Ammon's horn (tissue), 1 donor: ENCODE data around the gene POU2F2.
A peak's percentile ranks its signal among the peaks of the same experiment; 100 is the strongest.

Source experiments
- DNase-seq: peaks from one replicate; pipeline ENCODE4 v3.0.0-alpha.2; 2016; ENCODE audit warnings: low spot score

Gene POU2F2

GRCh38 chr19:42154471-42155323, 22.5 kb upstream of the POU2F2 start:
- DNase-seq: no peak

GRCh38 chr19:42153672-42154433, 21.6 kb upstream of the POU2F2 start:
- DNase-seq: no peak

- no peak for DNase-seq
Measured at GRCh38 chr19:42152910-42153671, 20.8 kb upstream of the POU2F2 start.

- no peak for DNase-seq
Measured at GRCh38 chr19:42151782-42152684, 19.8 kb upstream of the POU2F2 start.

- no peak for DNase-seq
Measured at GRCh38 chr19:42150911-42151361, 18.7 kb upstream of the POU2F2 start.

GRCh38 chr19:42150364-42150763, 18.1 kb upstream of the POU2F2 start:
- no peak for DNase-seq

DNA sequence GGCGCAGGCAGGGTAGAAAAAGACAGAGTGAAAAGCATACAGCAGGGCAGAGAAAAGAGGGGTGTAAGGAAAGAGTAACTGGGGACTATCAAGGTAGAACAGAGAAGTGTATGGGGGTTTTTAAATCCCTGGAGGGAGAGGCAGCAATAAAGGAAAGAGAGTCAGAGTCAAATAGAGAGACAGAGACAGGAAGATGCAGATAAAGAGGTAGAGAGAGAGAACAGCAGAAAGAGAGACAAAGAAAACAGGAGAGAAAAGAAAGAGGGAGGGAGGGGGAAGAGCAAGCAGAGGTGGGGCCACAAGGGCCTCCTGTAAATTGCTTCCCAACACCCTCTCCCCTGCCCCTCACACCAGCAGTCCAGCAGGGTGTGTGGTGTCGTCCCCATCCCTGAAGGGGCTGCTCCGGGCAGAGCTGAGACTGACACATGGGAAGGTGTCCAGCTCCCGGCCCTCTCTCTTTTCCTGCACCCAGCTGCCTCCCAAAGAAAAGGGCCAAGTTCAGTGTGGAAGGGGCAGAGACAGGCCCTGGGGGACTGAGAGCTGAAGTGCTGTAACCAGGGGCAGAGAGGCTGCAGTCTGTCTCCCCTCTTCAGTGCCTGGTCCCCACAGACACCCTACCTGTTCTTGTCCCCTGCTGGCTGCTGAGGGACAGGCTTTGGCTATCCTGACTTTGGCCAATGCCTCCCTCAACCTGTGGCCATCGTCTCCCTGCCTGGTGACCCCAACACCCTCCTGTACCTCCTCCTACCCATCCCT, 17.4 kb upstream of the POU2F2 start:
- no peak for DNase-seq

DNA sequence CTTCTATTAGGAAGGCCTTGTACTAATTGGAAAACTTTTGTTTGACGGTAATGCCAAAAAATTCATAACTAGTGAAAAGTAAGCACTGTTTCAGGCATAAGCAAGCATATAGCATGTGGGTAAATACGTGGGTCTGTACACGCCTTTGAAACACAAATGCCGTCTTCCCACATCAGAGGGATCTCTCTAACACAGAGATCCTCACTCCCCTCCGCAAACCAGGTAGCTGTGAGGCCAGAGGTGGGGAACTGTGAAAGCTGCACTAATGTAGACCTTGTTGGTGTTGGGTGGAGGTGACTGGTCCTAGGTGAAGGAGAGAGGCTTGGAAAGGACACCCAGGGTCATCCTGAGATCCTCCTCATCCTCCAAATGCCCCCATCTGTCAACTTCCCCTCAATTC, 16.0 kb upstream of the POU2F2 start:
- DNase-seq: no peak

DNA sequence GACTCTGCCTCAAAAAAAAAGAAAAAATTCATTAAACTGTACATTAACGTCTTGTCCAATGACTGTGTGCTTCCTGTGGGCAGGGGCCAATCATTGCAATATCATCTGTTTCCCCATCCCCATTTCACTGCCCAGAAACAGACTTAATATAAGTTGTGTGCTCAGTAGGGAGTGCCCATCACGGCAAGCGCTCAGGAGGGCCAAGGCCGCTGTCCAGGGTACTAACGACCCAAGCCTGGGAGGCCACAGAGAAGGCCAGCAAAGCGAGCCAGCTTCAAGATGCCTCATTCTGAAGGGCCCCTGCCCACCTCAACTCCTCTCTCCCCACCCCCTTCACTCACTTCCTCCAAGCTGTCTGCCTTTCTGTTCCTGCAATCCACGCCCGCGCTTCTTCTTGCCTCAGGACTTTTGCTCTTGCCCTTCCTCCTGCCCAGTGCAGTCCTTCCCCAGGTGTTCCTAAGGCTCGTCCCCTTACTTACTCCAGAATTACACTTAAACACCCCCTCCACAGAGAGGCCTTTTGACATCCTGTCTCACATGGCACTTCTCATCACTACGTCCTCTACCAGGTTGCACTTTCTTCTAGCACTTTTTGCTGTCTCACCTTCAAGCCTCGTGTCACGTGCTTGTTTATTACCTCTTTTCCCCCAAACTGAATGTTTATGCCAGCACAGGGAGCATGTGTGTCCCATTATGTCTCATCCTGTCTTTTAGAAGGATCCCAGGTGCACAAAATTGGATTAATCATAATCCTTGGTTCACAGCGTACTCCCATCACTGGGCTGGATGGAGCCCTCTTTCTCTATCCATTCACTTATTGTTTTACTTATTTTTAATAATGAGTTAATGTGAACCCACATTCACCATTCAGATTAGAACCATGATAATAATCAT, 11.3 kb upstream of the POU2F2 start:
- DNase-seq: no peak

- peak; percentile 36 for DNase-seq
Measured at GRCh38 chr19:42140125-42140754, 8.0 kb upstream of the POU2F2 start.

DNA sequence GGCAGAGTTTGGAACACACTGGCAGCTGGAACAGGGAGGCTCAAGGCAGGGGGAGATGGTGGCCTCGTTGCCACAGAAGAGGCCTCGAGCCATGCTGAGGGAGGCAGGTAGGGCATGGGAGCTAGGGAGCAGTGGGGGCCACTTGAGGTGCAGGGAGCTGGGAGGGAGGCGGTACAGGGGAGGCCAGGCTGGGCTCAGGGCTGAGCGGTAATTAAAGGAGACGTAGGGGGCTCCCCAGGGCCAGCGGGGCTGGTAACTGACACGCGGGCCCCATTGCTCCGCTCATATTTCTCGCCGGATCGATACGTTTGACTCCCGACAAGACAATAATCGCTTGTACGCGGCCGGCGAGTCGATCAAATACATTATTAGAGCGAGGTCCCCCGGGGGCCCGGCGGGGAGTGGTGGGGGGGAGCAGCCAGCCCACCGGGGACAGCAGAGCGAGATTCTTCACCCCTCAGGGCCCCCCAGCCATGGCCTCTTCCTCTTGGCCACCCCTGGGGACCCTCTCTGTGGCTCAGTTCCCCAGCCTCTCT, 2.4 kb upstream of the POU2F2 start:
- DNase-seq: no peak

DNA sequence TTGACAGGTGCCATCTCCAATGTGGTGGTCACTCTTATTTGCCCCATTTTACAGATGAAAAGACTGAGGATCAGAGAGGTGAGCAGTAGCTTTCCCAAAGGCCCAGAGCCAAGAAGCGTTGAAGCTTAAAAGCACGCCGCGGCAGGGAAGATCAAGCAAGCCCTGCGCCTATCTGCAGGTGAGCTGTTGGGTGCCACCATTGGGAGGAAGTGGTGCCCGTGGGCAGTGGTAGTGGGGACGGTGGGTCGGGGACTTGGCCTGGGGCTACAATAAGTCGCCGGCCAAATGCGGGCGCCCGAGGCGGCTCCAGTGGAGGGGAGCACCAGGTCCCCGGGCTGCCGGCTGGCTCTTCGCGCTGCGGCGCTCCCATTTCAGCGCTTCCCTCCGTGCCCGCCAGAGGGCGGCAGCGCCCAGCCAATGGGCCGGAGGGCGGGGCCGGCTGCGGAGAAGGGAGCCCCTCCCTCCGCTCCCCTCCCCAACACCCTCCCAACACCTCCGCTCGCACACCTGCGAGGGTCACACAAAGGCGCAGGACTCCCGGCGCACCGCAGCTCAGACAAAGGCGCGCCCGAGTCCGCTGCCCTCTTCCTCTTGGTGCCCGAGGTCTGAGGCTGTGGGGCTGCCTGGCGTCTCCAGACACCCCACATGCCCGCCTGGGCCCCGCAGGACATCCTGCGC, 744 bp upstream of the POU2F2 start:
- peak; percentile 69 for DNase-seq

GRCh38 chr19:42131149-42132029, 857 bp downstream of the POU2F2 start:
- no peak for DNase-seq

GRCh38 chr19:42130254-42130573, 2.0 kb downstream of the POU2F2 start:
- no peak for DNase-seq

DNA sequence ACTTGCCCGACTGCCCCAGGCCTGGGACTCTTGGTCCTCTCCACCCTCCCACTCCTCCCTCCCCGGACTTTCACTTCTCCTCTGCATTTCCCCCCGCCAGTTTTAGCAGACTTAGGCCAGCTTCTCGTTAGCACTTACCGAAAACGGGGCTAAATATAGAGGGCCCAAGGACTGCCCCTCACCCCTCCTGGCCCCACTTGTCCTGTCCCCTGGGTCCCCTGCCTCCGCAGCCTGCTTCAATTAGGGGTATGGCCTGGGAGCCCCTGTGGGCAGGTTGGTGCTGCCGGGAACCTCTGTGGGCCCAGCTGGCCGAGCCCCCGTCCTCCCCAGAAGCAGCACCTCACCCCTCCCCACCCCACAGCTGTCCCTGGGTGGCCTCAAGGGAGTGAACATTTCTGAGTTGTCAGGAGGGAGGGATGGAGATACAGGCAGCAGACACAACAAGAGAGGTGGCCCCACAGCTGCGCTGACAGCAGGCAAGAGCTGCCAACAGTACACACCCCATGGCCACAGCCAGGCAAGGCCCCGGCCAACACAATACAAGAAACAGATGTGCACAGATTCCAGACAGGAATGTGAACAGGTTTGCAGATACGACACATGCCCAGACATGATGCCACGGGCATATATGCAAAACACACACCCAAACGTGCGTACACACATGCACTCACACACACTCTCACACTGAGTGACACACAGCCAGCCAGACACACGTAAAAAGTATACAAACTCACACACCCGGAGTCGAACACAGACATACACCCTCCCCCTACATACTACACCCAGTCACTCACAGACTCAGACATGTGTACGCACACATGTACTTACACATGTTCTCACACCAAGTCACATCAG, 2.6 kb downstream of the POU2F2 start:
- DNase-seq: peak; percentile 54

DNA sequence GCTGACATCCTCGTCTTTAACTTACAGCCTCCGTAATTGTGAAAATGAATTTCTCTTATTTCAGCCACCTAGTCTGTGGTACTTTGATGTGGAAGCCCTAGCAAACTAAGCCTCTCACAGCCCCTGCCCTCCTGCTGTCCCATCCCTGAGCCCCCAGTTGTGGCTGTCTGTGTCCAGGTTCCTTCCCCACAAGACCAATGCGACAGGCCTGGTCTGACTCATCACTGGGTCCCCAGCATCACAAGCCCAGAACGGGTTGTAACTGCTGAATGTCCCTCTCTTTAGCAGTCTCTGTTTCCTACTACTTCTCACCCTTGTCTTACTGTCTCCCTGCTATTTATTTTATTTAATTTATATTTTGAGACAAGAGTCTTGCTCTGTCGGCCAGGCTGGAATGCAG, 5.7 kb downstream of the POU2F2 start:
- no peak for DNase-seq
